GM21619 (cell line): ENCODE results near the gene TNFAIP3.

Source experiments
- ATAC-seq: cut with Tn5 transposase; IDR thresholded peaks from one replicate; pipeline ENCODE4 v1.9.1; 2021; ENCODE audit not compliant: unreplicated experiment

The TNFAIP3 gene

DNA sequence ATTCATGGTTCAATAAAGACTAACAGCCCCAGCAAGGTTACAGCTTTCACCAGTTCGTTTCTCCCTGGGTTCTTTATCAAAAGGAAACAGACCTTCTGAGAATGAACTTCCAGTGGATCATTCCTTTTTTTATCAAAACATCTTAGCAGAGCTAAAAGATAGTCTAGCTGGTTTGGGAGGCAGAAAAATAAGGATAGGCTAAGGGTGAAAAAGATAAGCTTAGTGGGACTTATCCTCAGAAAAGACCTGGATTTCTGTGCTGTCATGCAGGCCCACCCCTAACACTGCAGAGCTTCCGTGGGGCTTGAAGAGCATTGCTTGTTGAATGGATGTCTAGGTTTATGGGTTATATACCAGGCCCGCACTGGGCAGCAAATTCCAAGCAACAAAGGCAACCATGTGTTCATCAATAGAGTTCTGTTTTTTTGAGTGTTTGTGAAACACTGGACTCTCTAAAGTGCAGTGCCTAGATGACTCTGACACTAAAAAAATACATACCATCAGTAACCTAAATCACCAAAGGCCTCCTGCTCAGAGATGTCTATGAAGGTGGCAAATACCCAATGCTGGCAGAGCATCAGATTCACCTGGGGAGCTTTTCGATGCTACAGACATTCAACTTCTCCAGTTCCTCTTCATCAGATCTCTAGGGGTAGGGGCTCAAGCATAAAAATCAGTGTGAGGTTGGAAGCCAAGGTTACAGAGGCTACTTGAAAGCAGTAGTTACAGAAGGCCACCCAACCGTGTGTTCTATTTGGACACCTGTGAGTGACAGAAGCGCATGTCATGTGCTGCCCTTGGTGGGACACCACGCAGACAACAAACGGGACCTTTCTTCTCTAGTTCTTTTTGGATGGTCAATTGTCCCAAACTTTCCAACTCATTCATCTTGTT lies 53.0 kb downstream of the TNFAIP3 start:
- ATAC-seq = peak; percentile 39

DNA sequence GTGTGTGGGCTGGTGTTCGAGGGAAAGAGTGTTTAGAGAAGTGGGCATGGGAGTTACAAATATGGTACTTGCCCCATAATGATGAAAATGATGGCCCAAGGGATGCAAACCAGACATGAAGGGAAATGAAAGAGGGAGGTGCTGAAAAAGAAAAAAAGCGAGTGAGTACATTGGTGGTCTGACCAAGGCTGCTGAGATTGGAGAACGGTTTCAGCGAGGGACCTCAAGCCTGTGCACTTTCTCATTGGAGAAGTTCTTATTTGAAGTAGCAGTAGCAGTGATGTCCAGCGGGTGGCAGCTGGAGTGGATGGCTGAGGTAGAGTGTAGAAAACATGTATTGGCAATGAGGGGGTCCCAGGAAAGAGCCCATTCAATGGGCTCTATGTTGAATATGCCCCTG lies 54.8 kb downstream of the TNFAIP3 start:
- no peak for ATAC-seq

DNA sequence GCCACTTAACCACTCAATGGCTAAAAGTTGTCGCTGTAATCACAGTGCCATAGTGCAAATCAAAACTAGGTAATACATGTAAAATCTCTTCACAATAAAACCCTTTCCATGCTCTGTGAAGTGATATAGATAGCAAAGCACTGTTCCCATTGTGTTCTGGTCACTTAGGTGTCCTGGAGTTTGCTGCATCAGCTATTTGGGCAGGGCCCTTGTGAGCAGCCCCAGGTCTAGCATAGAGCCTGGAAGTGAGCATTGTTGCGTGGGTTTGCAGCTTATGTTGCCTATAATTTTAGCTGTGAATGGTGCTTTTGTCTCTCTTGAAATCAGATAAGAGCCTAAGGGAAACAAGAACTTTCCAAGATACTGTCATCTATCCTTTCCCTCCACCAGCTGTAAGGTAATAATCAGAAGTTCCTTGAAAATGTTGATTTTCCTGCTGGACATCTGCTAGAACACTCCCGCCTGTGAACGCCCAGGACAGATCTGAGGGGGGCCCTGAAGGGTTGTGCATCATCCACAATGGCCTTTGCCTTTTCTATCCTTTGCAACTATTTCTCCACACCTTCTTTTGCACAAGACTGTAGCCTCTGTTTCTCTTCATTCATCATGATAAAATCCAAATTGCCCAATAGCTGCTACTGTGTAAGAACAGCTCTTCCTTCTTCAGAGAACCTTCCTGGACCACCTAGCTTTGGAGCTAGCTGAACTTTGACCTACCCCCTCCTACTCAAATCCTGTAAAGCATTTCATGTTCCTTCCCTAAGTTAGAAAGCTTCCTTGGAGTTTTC lies 57.0 kb downstream of the TNFAIP3 start:
- no peak for ATAC-seq

DNA sequence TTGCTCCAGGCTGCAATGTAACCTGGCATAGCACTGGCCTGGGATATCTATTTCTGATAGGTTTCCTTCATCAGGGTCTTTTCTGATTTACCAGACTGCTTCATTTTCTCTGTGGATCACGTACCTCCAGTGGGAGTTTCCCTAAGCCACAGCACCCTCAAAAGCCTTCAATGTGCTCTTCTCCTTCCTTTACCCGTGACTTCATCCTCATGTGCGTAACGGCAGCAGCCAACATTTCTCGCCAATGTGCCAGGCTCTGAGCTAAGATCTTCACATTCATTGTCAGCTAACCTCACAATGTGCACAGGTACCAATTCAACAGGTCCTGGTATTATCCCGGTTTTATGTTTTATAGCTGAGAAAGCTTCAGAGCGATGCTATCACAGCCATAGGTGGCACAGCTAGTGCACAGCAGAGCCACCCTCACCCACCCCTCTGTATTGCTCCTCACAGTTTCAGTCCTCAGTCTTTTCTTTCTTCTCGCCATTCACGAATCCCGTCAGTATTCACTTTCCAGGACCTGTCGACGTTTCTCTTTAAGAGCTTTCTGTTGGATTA lies 58.2 kb downstream of the TNFAIP3 start:
- no peak for ATAC-seq

DNA sequence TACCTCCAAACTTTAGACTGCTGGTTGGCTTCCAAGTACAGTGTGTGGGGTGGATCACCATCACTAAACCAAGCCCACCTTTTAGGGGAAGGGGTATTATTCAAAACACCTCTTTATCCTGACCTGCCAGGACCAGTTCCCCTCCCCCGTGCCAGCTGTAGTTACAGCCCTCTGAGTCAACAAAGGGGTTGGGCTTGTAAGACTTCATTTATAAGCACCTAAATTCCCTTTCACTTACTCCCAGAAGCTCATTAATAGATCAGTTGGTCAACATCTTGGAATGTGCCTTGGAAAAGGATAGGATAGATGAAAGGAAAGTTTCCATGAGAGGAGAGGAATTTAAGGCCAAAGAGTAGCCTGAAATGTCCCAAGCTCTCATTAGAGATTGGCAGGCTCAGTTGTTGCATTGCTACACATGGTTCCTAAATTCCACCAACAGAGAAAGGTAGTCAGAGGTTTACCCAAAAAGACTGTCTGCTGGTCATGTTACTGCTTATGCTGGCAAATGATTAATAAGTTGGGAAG lies 59.2 kb downstream of the TNFAIP3 start:
- ATAC-seq = no peak

DNA sequence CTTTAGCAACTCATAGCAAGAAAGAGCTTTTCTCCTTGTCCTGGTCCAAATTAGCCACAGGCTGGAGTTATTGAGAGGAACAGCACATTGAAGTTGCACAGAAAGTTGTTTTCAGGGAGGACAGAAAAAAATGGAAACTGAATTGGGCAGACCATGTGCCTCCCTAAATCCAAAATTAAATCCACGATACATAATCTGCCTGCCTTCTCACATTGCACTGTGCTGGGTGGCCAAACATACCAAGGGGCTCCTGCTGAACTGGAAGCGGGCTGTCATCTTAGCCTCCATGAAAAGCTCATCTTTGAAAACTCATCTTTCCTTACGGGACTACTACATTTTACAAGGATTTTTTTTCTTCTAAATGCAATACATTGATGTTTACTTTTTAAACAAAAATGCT lies 59.9 kb downstream of the TNFAIP3 start:
- no peak for ATAC-seq

DNA sequence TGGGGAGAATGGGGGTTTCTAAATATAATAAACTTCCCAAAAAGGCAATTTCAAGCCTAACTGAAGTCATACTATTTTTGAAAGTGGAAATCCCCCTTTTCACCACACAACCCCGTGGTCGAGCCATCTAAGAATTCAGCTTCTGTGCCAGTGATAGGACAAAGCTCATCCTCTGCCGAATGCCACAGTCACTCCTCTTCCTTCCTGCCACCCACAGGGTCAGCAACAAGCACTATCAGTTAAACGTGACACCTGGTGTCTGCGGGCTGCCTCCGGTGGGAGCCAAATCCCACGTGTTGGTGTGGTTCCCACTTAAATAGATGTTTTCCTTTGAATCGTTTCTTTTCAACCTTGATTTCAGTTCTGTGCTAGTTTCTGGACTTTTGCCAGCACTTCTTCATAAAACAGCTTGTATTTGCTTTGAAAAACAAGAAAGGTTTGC lies 60.7 kb downstream of the TNFAIP3 start:
- ATAC-seq = peak; percentile 87

DNA sequence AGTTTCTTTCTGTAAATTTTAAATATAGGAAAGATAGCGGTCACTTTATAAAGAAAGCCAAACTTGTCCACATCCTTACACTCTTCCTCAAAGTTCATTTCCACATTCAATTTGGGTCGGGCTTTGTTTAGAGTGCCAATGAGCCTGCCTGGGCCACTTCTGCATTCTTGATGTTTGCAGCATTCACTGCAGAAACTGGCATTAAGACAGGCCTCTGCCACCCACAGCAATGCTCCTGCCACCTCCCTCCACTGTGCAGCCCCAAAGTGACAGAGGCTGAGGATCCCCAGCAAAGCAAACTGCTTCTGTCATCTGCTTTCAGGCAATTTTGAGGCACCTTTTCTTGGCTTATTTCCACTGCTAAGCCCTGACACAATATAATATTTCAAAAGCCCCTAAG lies 61.2 kb downstream of the TNFAIP3 start:
- ATAC-seq = no peak

DNA sequence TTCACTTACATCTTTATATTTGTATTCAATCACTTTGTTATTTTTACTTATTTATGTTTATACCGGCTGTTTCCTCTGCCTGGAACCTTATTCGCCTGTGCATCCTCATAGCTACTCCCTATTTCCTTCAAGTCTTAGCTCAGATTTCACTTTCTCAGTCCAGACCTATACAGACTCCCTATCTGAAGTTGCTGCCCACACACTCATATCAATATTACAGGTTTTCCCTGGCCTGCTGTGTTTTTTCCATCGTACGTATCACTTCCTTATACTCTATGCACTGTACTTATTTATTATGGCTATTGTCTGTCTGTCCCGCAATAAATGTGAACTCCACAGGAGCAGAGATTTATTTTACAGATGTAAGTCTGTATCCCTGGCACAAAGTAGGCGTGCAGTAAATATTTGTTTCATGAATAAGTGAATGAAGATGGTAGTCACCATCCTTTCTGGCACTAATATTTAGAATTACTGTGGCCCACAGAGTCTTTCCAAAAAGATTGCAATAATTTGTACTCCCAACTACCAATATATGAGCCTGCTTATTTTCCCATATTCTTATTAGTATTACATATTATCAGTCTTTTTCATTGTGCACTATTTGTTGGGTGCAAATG lies 64.9 kb downstream of the TNFAIP3 start:
- ATAC-seq = no peak
